Mesendoderm (in vitro differentiated cells): Measurements from ENCODE around the gene PAX5.

Experiments used
- DNase-seq: peaks from one replicate; pipeline ENCODE4 v3.0.0; 2013
- H2AK5ac ChIP-seq: 2 replicates; pipeline ENCODE4 v1.6.1; 2013; ENCODE audit warnings: low read length, inconsistent platforms
- H2BK120ac ChIP-seq: 2 replicates; pipeline ENCODE4 v1.6.1; 2013; ENCODE audit warnings: low read depth, mild to moderate bottlenecking, low read length, moderate library complexity, mixed read lengths
- H2BK15ac ChIP-seq: replicated peaks from 2 replicates; pipeline ENCODE4 v1.6.1; 2013; ENCODE audit warnings: low read depth, mild to moderate bottlenecking, moderate library complexity
- H2BK5ac ChIP-seq: 2 replicates; pipeline ENCODE4 v1.6.1; 2013; ENCODE audit warnings: low read length, inconsistent platforms
- H3K18ac ChIP-seq: 2 replicates; pipeline ENCODE4 v1.6.1; 2013; ENCODE audit warnings: mild to moderate bottlenecking, low read length, mixed read lengths
- H3K23ac ChIP-seq: one replicate; pipeline ENCODE4 v1.6.1; 2013; ENCODE audit warnings: low read length
- H3K27ac ChIP-seq: 2 replicates; pipeline ENCODE4 v1.5.1; 2013; ENCODE audit warnings: low read depth, mild to moderate bottlenecking, inconsistent platforms, low read length, moderate library complexity
- H3K27me3 ChIP-seq: 2 replicates; pipeline ENCODE4 v1.6.1; 2013; ENCODE audit warnings: low read length, control low read depth, mild to moderate bottlenecking, inconsistent platforms; ENCODE audit not compliant: insufficient read depth, poor library complexity
- H3K36me3 ChIP-seq: 2 replicates; pipeline ENCODE4 v1.6.1; 2013; ENCODE audit warnings: low read length, inconsistent platforms; ENCODE audit not compliant: control insufficient read depth, insufficient read depth
- H3K4ac ChIP-seq: one replicate; pipeline ENCODE4 v1.6.1; 2013; ENCODE audit warnings: low read depth, mild to moderate bottlenecking, low read length, moderate library complexity
- H3K4me1 ChIP-seq: 2 replicates; pipeline ENCODE4 v1.6.1; 2013; ENCODE audit warnings: low read depth, low read length, inconsistent platforms; ENCODE audit not compliant: control insufficient read depth
- H3K4me2 ChIP-seq: 2 replicates; pipeline ENCODE4 v1.6.1; 2013; ENCODE audit warnings: low read length
- H3K4me3 ChIP-seq: 2 replicates; pipeline ENCODE4 v1.5.1; 2013; ENCODE audit warnings: mild to moderate bottlenecking, low read length
- H3K56ac ChIP-seq: one replicate; pipeline ENCODE4 v1.6.1; 2013; ENCODE audit warnings: low read length
- H3K79me1 ChIP-seq: 2 replicates; pipeline ENCODE4 v1.6.1; 2013; ENCODE audit warnings: low read length, inconsistent platforms
- H3K79me2 ChIP-seq: 2 replicates; pipeline ENCODE4 v1.6.1; 2013; ENCODE audit warnings: mild to moderate bottlenecking, low read length; ENCODE audit not compliant: control insufficient read depth, insufficient read depth
- H3K9ac ChIP-seq: 2 replicates; pipeline ENCODE4 v1.6.1; 2013; ENCODE audit warnings: low read length, inconsistent platforms
- H4K5ac ChIP-seq: one replicate; pipeline ENCODE4 v1.6.1; 2013; ENCODE audit warnings: low read length
- H4K8ac ChIP-seq: one replicate; pipeline ENCODE4 v1.6.1; 2013; ENCODE audit warnings: low read depth, mild to moderate bottlenecking, control low read depth, low read length, moderate library complexity
- WGBS: extraction: QIAGEN DNeasy Blood & Tissue Kit; methylation state at CpG from one replicate; pipeline ENCODE4 v1.1.7; 2013; ENCODE audit warnings: low lambda C conversion rate, missing lambda C conversion rate; ENCODE audit not compliant: insufficient coverage; ENCODE audit errors: extremely low coverage; 5-methylcytosine and 5-hydroxymethylcytosine counted together

The PAX5 gene

GRCh38 chr9:36928670-36929349 is 105.3 kb downstream of the PAX5 start:
- Histone ChIP-seq H2AK5ac (no peak overlapping the region), H3K4me2 (no peak overlapping the region), H3K27ac (no peak overlapping the region), H3K4me1 (no peaks in the 10 kb centered on the region), H2BK15ac (no peak overlapping the region), H3K4me3 (no peak overlapping the region), H3K36me3 (no peaks in the 10 kb centered on the region), H3K23ac (no peak overlapping the region), H3K79me2 (no peaks in the 10 kb centered on the region), H2BK5ac (no peak overlapping the region), H4K8ac (no peak overlapping the region), H3K79me1 (no peaks in the 10 kb centered on the region), H3K9ac (no peak overlapping the region), H2BK120ac (no peak overlapping the region), H3K18ac (no peak overlapping the region), H3K56ac (no peak overlapping the region), H3K27me3 (no peaks in the 10 kb centered on the region), H4K5ac (no peak overlapping the region), H3K4ac (no peak overlapping the region)
- WGBS = no CpG with 5 or more reads among the region's 3 CpGs
- DNase-seq = peak; percentile 23

GRCh38 chr9:36928210-36928609 is 105.9 kb downstream of the PAX5 start:
- Histone ChIP-seq H3K36me3 (no peaks in the 10 kb centered on the region), H3K4me3 (no peak overlapping the region), H4K5ac (no peak overlapping the region), H2BK120ac (no peak overlapping the region), H3K4me2 (no peak overlapping the region), H3K9ac (no peak overlapping the region), H3K4me1 (no peaks in the 10 kb centered on the region), H3K79me2 (no peaks in the 10 kb centered on the region), H3K79me1 (no peaks in the 10 kb centered on the region), H3K56ac (no peak overlapping the region), H2BK15ac (no peak overlapping the region), H2AK5ac (no peak overlapping the region), H2BK5ac (no peak overlapping the region), H4K8ac (no peak overlapping the region), H3K27me3 (no peaks in the 10 kb centered on the region), H3K27ac (no peak overlapping the region), H3K4ac (no peak overlapping the region), H3K23ac (no peak overlapping the region), H3K18ac (no peak overlapping the region)
- WGBS = no CpG with 5 or more reads among the region's 2 CpGs
- no peak for DNase-seq

- no peak overlapping the region for H3K4ac ChIP-seq
- WGBS = no CpG with 5 or more reads among the region's 4 CpGs
- H4K5ac ChIP-seq = no peak overlapping the region
- H3K4me3 ChIP-seq = no peak overlapping the region
- no peaks in the 10 kb centered on the region for H3K79me2 ChIP-seq
- no peak overlapping the region for H4K8ac ChIP-seq
- no peak overlapping the region for H2BK120ac ChIP-seq
- no peak overlapping the region for H3K56ac ChIP-seq
- H3K9ac ChIP-seq = no peak overlapping the region
- H2AK5ac ChIP-seq = no peak overlapping the region
- H3K27ac ChIP-seq = no peak overlapping the region
- no peak overlapping the region for H3K18ac ChIP-seq
- no peaks in the 10 kb centered on the region for H3K36me3 ChIP-seq
- H3K79me1 ChIP-seq = no peaks in the 10 kb centered on the region
- no peaks in the 10 kb centered on the region for H3K27me3 ChIP-seq
- H3K4me1 ChIP-seq = no peaks in the 10 kb centered on the region
- no peak overlapping the region for H2BK15ac ChIP-seq
- H2BK5ac ChIP-seq = no peak overlapping the region
- no peak overlapping the region for H3K4me2 ChIP-seq
- peak; percentile 49 for DNase-seq
- no peak overlapping the region for H3K23ac ChIP-seq
Measured at GRCh38 chr9:36924757-36925432, 109.2 kb downstream of the PAX5 start.

- no peak overlapping the region for H3K56ac ChIP-seq
- no peak overlapping the region for H3K4me3 ChIP-seq
- no peak overlapping the region for H3K9ac ChIP-seq
- H2BK5ac ChIP-seq = no peak overlapping the region
- no peak overlapping the region for H3K27ac ChIP-seq
- no peak overlapping the region for H2AK5ac ChIP-seq
- no peak overlapping the region for H2BK15ac ChIP-seq
- WGBS = no CpG with 5 or more reads among the region's 4 CpGs
- H3K79me2 ChIP-seq = no peaks in the 10 kb centered on the region
- DNase-seq = peak; percentile 70
- H3K4me1 ChIP-seq = no peaks in the 10 kb centered on the region
- no peaks in the 10 kb centered on the region for H3K36me3 ChIP-seq
- H3K27me3 ChIP-seq = no peaks in the 10 kb centered on the region
- H3K4me2 ChIP-seq = no peak overlapping the region
- H3K79me1 ChIP-seq = no peaks in the 10 kb centered on the region
- no peak overlapping the region for H4K8ac ChIP-seq
- no peak overlapping the region for H3K23ac ChIP-seq
- H4K5ac ChIP-seq = no peak overlapping the region
- no peak overlapping the region for H3K4ac ChIP-seq
- no peak overlapping the region for H2BK120ac ChIP-seq
- no peak overlapping the region for H3K18ac ChIP-seq
Measured at GRCh38 chr9:36924071-36924470, 110.0 kb downstream of the PAX5 start.

- Histone ChIP-seq H3K27ac (no peak overlapping the region), H3K4me2 (no peak overlapping the region), H3K4me1 (no peaks in the 10 kb centered on the region), H3K4me3 (no peak overlapping the region), H3K79me1 (no peaks in the 10 kb centered on the region), H3K56ac (no peak overlapping the region), H3K4ac (no peak overlapping the region), H2AK5ac (no peak overlapping the region), H3K36me3 (no peaks in the 10 kb centered on the region), H2BK5ac (no peak overlapping the region), H3K79me2 (no peaks in the 10 kb centered on the region), H2BK120ac (no peak overlapping the region), H3K27me3 (no peaks in the 10 kb centered on the region), H3K9ac (no peak overlapping the region), H4K8ac (no peak overlapping the region), H4K5ac (no peak overlapping the region), H2BK15ac (no peak overlapping the region), H3K18ac (no peak overlapping the region), H3K23ac (no peak overlapping the region)
- DNase-seq = no peak
- no CpG with 5 or more reads among the region's 7 CpGs for WGBS
Measured at GRCh38 chr9:36923025-36923625, 110.9 kb downstream of the PAX5 start.
